Measurements from ENCODE around the gene ZNF277. TPM values are rescaled to one million over a fixed set of nuclear protein-coding genes. Genes with fewer than 3 reads are reported as not detected.

ZNF277 gene
- polyA plus RNA-seq, 2 of the 4 experiments (the other 2 are of a cell fraction) = 23.4 to 31.9 TPM

GRCh38 chr7:112233048-112233697 lies 26.7 kb downstream of the ZNF277 start:
- TF ChIP-seq CBX8 (IDR thresholded peaks at IDR 0.05) = no peak
- TF ChIP-seq CBX2 (IDR thresholded peaks at IDR 0.05; ENCODE audit: borderline replicate concordance, low read depth) = no peak
- TF ChIP-seq BHLHE40 (IDR thresholded peaks at IDR 0.05; ENCODE audit: low read depth, low read length) = no peak
- no peak for TF ChIP-seq ATOH8 (CRISPR knock-in tag; IDR thresholded peaks at IDR 0.05; ENCODE audit: low read depth)
- TF ChIP-seq RARB (CRISPR knock-in tag; IDR thresholded peaks at IDR 0.05) = no peak
- no peak for TF ChIP-seq EHMT2 (IDR thresholded peaks at IDR 0.05; ENCODE audit: low read depth)
- TF ChIP-seq PBX3 (IDR thresholded peaks at IDR 0.05) = no peak
- TF ChIP-seq JUN (IDR thresholded peaks at IDR 0.05) = no peak
- no peak for TF ChIP-seq ZC3H11A (IDR thresholded peaks at IDR 0.05)
- no peak for TF ChIP-seq HOXB13 (CRISPR knock-in tag; IDR thresholded peaks at IDR 0.05; ENCODE audit: low read depth)
- no peak for TF ChIP-seq EP300 (IDR thresholded peaks at IDR 0.05)
- TF ChIP-seq TP53 (CRISPR knock-in tag; IDR thresholded peaks at IDR 0.05) = no peak
- TF ChIP-seq HOXB5 (CRISPR knock-in tag; IDR thresholded peaks at IDR 0.05) = no peak
- no peak for TF ChIP-seq CHD4 (IDR thresholded peaks at IDR 0.05; ENCODE audit: borderline replicate concordance)
- no peak for TF ChIP-seq KDM1A (IDR thresholded peaks at IDR 0.05; ENCODE audit: low read depth)
- TF ChIP-seq SMC3 (IDR thresholded peaks at IDR 0.05) = no peak
- TF ChIP-seq USF2 (IDR thresholded peaks at IDR 0.05) = no peak
- no peak for TF ChIP-seq RFX5 (IDR thresholded peaks at IDR 0.05)
- 85% methylated on average over 3 of the region's 3 CpGs for WGBS (ENCODE audit: missing lambda C conversion rate)
- no peak overlapping the region for H3K27ac ChIP-seq
- no peak overlapping the region for H3K4me2 ChIP-seq
- ChIA-PET CTCF (no interaction called here), POLR2A (no interaction called here)
- H3K4me3 ChIP-seq = no peak overlapping the region
- ATAC-seq = no peak; a peak in 1 of 6 replicates
- no peak for DNase-seq (ENCODE audit: low read depth in 1 of 2, low spot score in 1 of 2)
- FAIRE-seq = no peak
- H3K9me3 ChIP-seq = 0 out of 3 replicates have a peak, but pooled peaks cover 4% of the 10 kb centered on the region
- peaks cover 25% of the 10 kb centered on the region for H3K4me1 ChIP-seq

GRCh38 chr7:112234147-112234546 lies 27.7 kb downstream of the ZNF277 start:
- TF ChIP-seq CBX8 (IDR thresholded peaks at IDR 0.05) (no peak), PBX3 (IDR thresholded peaks at IDR 0.05) (no peak), SREBF2 (IDR thresholded peaks at IDR 0.05) (no peak), E2F6 (IDR thresholded peaks at IDR 0.05; ENCODE audit: borderline replicate concordance, low read depth) (no peak), TFCP2L1 (CRISPR knock-in tag; IDR thresholded peaks at IDR 0.05) (no peak), JUN (IDR thresholded peaks at IDR 0.05) (no peak), RARB (CRISPR knock-in tag; IDR thresholded peaks at IDR 0.05) (no peak), EHMT2 (IDR thresholded peaks at IDR 0.05; ENCODE audit: low read depth) (no peak), HES2 (IDR thresholded peaks at IDR 0.05) (no peak), CEBPB (IDR thresholded peaks at IDR 0.05) (no peak), MAFK (IDR thresholded peaks at IDR 0.05; ENCODE audit: partially characterized antibody) (no peak), ESRRA (IDR thresholded peaks at IDR 0.05; ENCODE audit: borderline replicate concordance, low read length) (no peak), MAX (IDR thresholded peaks at IDR 0.05) (no peak), FOXS1 (CRISPR knock-in tag; IDR thresholded peaks at IDR 0.05) (no peak), POLR2AphosphoS2 (conservative IDR thresholded peaks at IDR 0.05; ENCODE audit: low read length) (no peak)
- Histone ChIP-seq H3K9me3 (0 out of 3 replicates have a peak, but pooled peaks cover 4% of the 10 kb centered on the region), H3K4me3 (no peak overlapping the region), H3K4me2 (no peak overlapping the region), H3K4me1 (peaks cover 35% of the 10 kb centered on the region), H3K27ac (no peak overlapping the region)
- DNase-seq (ENCODE audit: low read depth in 1 of 2, low spot score in 1 of 2) (no peak), FAIRE-seq (no peak), ATAC-seq (no peak)
- 92% methylated on average over 1 of the region's 1 CpG for WGBS (ENCODE audit: missing lambda C conversion rate)
- ChIA-PET POLR2A (no interaction called here), CTCF (no interaction called here)
